Measurements from ENCODE around the gene METTL9.

DNA sequence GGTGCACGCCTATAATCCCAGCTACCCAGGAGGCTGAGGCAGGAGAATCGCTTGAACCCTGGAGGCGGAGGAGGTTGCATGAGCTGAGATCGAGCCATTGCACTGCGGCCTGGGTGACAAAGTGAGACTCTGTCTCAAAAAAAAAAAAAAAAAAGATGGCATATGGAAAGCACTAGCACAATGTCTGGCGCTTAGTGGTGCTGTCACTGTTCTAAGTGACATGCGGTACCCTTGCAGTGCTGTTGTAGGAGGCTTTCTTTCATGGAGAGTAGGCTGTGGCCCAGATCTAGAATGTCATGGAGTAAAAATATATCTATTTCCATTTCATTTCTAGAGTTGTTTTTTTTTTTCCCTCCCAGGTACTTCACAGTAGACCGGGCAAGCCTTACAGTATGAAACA lies 14.6 kb upstream of the METTL9 start:
- TF ChIP-seq, protein P1, sequence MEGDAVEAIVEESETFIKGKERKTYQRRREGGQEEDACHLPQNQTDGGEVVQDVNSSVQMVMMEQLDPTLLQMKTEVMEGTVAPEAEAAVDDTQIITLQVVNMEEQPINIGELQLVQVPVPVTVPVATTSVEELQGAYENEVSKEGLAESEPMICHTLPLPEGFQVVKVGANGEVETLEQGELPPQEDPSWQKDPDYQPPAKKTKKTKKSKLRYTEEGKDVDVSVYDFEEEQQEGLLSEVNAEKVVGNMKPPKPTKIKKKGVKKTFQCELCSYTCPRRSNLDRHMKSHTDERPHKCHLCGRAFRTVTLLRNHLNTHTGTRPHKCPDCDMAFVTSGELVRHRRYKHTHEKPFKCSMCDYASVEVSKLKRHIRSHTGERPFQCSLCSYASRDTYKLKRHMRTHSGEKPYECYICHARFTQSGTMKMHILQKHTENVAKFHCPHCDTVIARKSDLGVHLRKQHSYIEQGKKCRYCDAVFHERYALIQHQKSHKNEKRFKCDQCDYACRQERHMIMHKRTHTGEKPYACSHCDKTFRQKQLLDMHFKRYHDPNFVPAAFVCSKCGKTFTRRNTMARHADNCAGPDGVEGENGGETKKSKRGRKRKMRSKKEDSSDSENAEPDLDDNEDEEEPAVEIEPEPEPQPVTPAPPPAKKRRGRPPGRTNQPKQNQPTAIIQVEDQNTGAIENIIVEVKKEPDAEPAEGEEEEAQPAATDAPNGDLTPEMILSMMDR (IDR thresholded peaks at IDR 0.05): no peak
- no peak for TF ChIP-seq ZFX (IDR thresholded peaks at IDR 0.05; ENCODE audit: borderline replicate concordance)
